GM12891 (cell line): ENCODE measurements around the gene RSPH6A.
"Not testable (repeated sequence)": the region's sequence is repeated elsewhere in the genome, so short reads cannot be mapped to it uniquely, and the experiment has no call there.

Experiments used
- DNase-seq: peaks from one replicate; pipeline ENCODE4 v3.0.0; 2011; ENCODE audit warnings: low spot score; ENCODE audit not compliant: insufficient read length
- FAIRE-seq: peaks from 2 replicates; lab custom pipeline; 2011; peaks lifted over from hg19 to GRCh38; lab: Jason Lieb, UNC
- PAX5 ChIP-seq: IDR thresholded peaks from 2 replicates; pipeline ENCODE4 v1.6.1; 2011; ENCODE audit warnings: low read length, moderate library complexity, mild to moderate bottlenecking; ENCODE audit not compliant: insufficient read depth, severe bottlenecking
- POLR2A ChIP-seq: IDR thresholded peaks from 2 replicates; pipeline ENCODE4 v1.6.1; 2011; ENCODE audit warnings: low read depth, low read length, control low read depth
- POLR2AphosphoS5 ChIP-seq: IDR thresholded peaks from 2 replicates; pipeline ENCODE4 v1.6.1; 2011; ENCODE audit warnings: low read depth, low read length, control low read depth
- POU2F2 ChIP-seq: IDR thresholded peaks from 2 replicates; pipeline ENCODE4 v1.6.1; 2011; ENCODE audit warnings: low read depth, mild to moderate bottlenecking, control low read depth, low read length, moderate library complexity
- SPI1 ChIP-seq: IDR thresholded peaks from 2 replicates; pipeline ENCODE4 v1.6.1; 2011; ENCODE audit warnings: low read depth, low read length, control low read depth
- TAF1 ChIP-seq: IDR thresholded peaks from 2 replicates; pipeline ENCODE4 v1.6.1; 2011; ENCODE audit warnings: low read depth, low read length, control low read depth

RSPH6A gene

DNA sequence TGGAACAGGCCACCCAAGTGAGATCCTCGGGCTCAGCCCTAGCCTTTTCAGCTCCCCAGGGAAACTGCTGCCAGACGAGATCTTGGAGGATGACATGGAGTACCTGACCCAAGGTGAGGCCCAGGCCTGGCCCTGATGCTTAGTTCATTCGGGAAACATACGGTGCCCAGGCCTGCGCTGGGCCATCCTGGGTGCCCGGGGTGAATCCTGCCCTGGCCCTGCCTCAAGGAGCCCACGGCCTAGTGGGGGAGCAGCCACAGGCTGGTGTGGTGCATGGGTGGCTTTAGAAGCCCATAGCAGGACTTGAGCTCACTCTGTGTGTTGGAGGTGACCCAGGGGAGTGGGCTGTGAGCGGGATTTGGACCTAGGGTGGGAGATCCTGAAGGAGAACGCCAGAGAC is 56.2 kb downstream of the RSPH6A start:
- TF ChIP-seq PAX5 (no peak), POLR2A (no peak), POLR2AphosphoS5 (no peak), SPI1 (no peak), TAF1 (no peak), POU2F2 (no peak)
- FAIRE-seq (no peak), DNase-seq (no peak)

GRCh38 chr19:45757695-45758094 is 57.4 kb downstream of the RSPH6A start:
- no peak for TF ChIP-seq SPI1
- no peak for TF ChIP-seq POLR2AphosphoS5
- no peak for TF ChIP-seq PAX5
- TF ChIP-seq TAF1: no peak
- no peak for TF ChIP-seq POLR2A
- no peak for TF ChIP-seq POU2F2
- FAIRE-seq (no peak), DNase-seq (no peak)

DNA sequence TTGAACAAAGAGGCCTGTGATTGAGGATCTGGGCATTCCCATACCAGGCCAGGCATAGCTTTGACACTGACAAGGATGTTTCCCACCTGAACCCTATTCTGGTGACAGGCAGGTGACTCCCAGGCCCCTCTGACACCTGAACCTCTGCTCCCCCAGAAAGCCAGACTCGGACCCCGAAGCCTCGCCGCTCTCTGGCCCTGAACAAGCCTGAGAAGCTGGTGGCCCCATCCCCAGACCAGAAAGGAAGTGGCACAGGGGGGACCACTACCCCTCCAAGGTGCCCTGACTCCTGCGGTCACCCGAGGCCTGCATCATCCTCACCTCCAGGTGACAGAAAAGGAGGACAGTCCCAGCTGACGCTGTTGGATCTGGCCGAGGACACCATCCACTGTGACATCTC is 60.8 kb downstream of the RSPH6A start:
- FAIRE-seq (no peak), DNase-seq (no peak)
- no peak for TF ChIP-seq TAF1
- no peak for TF ChIP-seq POLR2A
- no peak for TF ChIP-seq POLR2AphosphoS5
- TF ChIP-seq POU2F2: no peak
- no peak for TF ChIP-seq PAX5
- TF ChIP-seq SPI1: no peak

- no peak for FAIRE-seq
- no peak for DNase-seq
- TF ChIP-seq POLR2A (no peak), POU2F2 (no peak), SPI1 (no peak)
Observed at GRCh38 chr19:45753548-45753947, 61.6 kb downstream of the RSPH6A start.

GRCh38 chr19:45752639-45753038 is 62.5 kb downstream of the RSPH6A start:
- TF ChIP-seq POLR2A (no peak), TAF1 (no peak), POU2F2 (no peak), POLR2AphosphoS5 (no peak), PAX5 (no peak), SPI1 (no peak)
- FAIRE-seq: no peak
- DNase-seq: no peak

DNA sequence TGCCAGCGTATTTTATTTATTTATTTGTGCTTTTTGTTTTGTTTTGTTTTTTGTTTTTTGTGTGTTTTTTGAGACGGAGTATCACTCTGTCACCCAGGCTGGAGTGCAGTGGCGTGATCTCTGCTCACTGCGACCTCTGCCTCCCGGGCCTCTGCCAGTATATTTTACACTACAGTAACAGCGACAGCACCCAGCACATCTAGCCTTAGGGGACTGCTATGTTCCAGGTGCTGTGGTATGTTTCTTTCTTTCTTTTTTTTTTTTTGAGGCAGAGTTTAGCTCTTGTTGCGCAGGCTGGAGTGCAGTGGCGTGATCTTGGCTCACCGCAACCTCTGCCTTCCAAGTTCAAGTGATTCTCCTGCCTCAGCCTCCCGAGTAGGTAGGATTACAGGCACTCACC is 63.6 kb downstream of the RSPH6A start:
- FAIRE-seq, DNase-seq: not testable (repeated sequence)

GRCh38 chr19:45747513-45747912 is 67.6 kb downstream of the RSPH6A start:
- no peak for TF ChIP-seq PAX5
- TF ChIP-seq POLR2A: no peak
- no peak for TF ChIP-seq POLR2AphosphoS5
- no peak for TF ChIP-seq SPI1
- TF ChIP-seq TAF1: no peak
- no peak for TF ChIP-seq POU2F2
- no peak for FAIRE-seq
- DNase-seq: no peak

GRCh38 chr19:45746866-45747265 is 68.2 kb downstream of the RSPH6A start:
- FAIRE-seq (no peak), DNase-seq (no peak)
- no peak for TF ChIP-seq PAX5
- TF ChIP-seq POLR2A: no peak
- TF ChIP-seq POLR2AphosphoS5: no peak
